HEK293 (cell line): ENCODE results near the gene PPARA.

Source experiments
- CTCF ChIA-PET: fragments of 350-600 bp; formaldehyde crosslinking; extraction: SDS; loops from one replicate; lab custom pipeline; 2021; ENCODE audit warnings: antibody characterized with exemption; lab: Yijun Ruan, JAX
- POLR2A ChIA-PET: fragments of 300-600 bp; formaldehyde crosslinking; extraction: SDS; loops from one replicate; lab custom pipeline; 2020; ENCODE audit warnings: antibody characterized with exemption, inconsistent platforms; lab: Yijun Ruan, JAX
- H3K27ac ChIP-seq: fragments of 200-500 bp; sonication (Bioruptor generic); 2 replicates; pipeline ENCODE4 v1.5.1; 2014; ENCODE audit warnings: low read depth, low read length, control low read depth, inconsistent platforms; ENCODE audit errors: extremely low read depth
- H3K36me3 ChIP-seq, 2 experiments: fragments of 200-500 bp in 1 of 2; sonication (Bioruptor generic) in 1 of 2; 1 replicate in 1 of 2; 2 replicates in 1 of 2; pipeline ENCODE4 v1.5.1; 2014 to 2017; ENCODE audit warnings: inconsistent platforms in 2 of 2, low read length in 2 of 2; ENCODE audit not compliant: control insufficient read depth in 2 of 2, insufficient read depth in 1 of 2
- H3K4me1 ChIP-seq: fragments of 200-500 bp; sonication (Bioruptor generic); 2 replicates; pipeline ENCODE4 v1.5.1; 2014; ENCODE audit warnings: mild to moderate bottlenecking, low read length, inconsistent platforms; ENCODE audit not compliant: control insufficient read depth, insufficient read depth
- H3K4me3 ChIP-seq: 2 replicates; pipeline ENCODE4 v1.5.1; 2011; ENCODE audit warnings: low read depth, mild to moderate bottlenecking, control low read depth, low read length, moderate library complexity
- H3K9me3 ChIP-seq: fragments of 200-500 bp; sonication (Bioruptor generic); 2 replicates; pipeline ENCODE4 v1.5.1; 2014; ENCODE audit warnings: low read depth, low read length, inconsistent platforms; ENCODE audit not compliant: control insufficient read depth, insufficient read depth
- ATF2 ChIP-seq: fragments of 450-650 bp; formaldehyde crosslinking; IDR thresholded peaks from 2 replicates; pipeline ENCODE4 v1.5.1; 2016; ENCODE audit warnings: missing biosample characterization, missing genetic modification characterization, low read depth
- ELK4 ChIP-seq: IDR thresholded peaks from 2 replicates; pipeline ENCODE4 v1.6.1; 2011; ENCODE audit warnings: mild to moderate bottlenecking, low read depth, low read length, borderline replicate concordance
- GLI2 ChIP-seq: fragments of 450-650 bp; formaldehyde crosslinking; IDR thresholded peaks from 2 replicates; pipeline ENCODE4; 2017; ENCODE audit warnings: missing biosample characterization, missing genetic modification characterization, low read depth, borderline replicate concordance
- HIC1 ChIP-seq: fragments of 450-650 bp; formaldehyde crosslinking; IDR thresholded peaks from 2 replicates; pipeline ENCODE4 v1.5.1; 2016; ENCODE audit warnings: missing biosample characterization, missing genetic modification characterization
- KLF16 ChIP-seq: fragments of 450-650 bp; formaldehyde crosslinking; IDR thresholded peaks from 2 replicates; pipeline ENCODE4 v1.5.1; 2017; ENCODE audit warnings: missing biosample characterization, missing genetic modification characterization
- MYNN ChIP-seq: fragments of 450-650 bp; formaldehyde crosslinking; IDR thresholded peaks from 2 replicates; pipeline ENCODE4 v1.5.1; 2016; ENCODE audit warnings: missing biosample characterization, missing genetic modification characterization, borderline replicate concordance
- ZBTB49 ChIP-seq: fragments of 450-650 bp; formaldehyde crosslinking; IDR thresholded peaks from 2 replicates; pipeline ENCODE4 v1.5.1; 2016; ENCODE audit warnings: missing biosample characterization, missing genetic modification characterization, low read depth
- ZBTB6 ChIP-seq: fragments of 450-650 bp; formaldehyde crosslinking; IDR thresholded peaks from 2 replicates; pipeline ENCODE4 v1.5.1; 2017; ENCODE audit warnings: missing biosample characterization, missing genetic modification characterization
- ZBTB8A ChIP-seq: fragments of 450-650 bp; formaldehyde crosslinking; IDR thresholded peaks from 2 replicates; pipeline ENCODE4 v1.5.1; 2016; ENCODE audit warnings: missing biosample characterization, missing genetic modification characterization
- ZFP41 ChIP-seq: fragments of 450-650 bp; formaldehyde crosslinking; IDR thresholded peaks from 2 replicates; pipeline ENCODE4 v1.5.1; 2016; ENCODE audit warnings: missing biosample characterization, missing genetic modification characterization, borderline replicate concordance
- ZNF121 ChIP-seq: fragments of 450-650 bp; formaldehyde crosslinking; IDR thresholded peaks from 2 replicates; pipeline ENCODE4 v1.5.1; 2016; ENCODE audit warnings: missing biosample characterization, missing genetic modification characterization
- ZNF214 ChIP-seq: fragments of 450-650 bp; formaldehyde crosslinking; IDR thresholded peaks from 2 replicates; pipeline ENCODE4 v1.5.1; 2017; ENCODE audit warnings: missing biosample characterization, mild to moderate bottlenecking, missing genetic modification characterization, borderline replicate concordance
- ZNF223 ChIP-seq: fragments of 450-650 bp; formaldehyde crosslinking; IDR thresholded peaks from 2 replicates; pipeline ENCODE4 v1.5.1; 2016; ENCODE audit warnings: missing biosample characterization, missing genetic modification characterization
- ZNF239 ChIP-seq: fragments of 450-650 bp; formaldehyde crosslinking; IDR thresholded peaks from 2 replicates; pipeline ENCODE4 v1.5.1; 2016; ENCODE audit warnings: missing biosample characterization, missing genetic modification characterization
- ZNF366 ChIP-seq: fragments of 450-650 bp; formaldehyde crosslinking; conservative IDR thresholded peaks from 2 replicates; pipeline ENCODE4 v1.5.1; 2016; ENCODE audit warnings: missing biosample characterization, missing genetic modification characterization
- ZNF404 ChIP-seq: fragments of 450-650 bp; formaldehyde crosslinking; IDR thresholded peaks from 2 replicates; pipeline ENCODE4 v1.5.1; 2017; ENCODE audit warnings: missing biosample characterization, missing genetic modification characterization
- ZNF510 ChIP-seq: fragments of 450-650 bp; formaldehyde crosslinking; IDR thresholded peaks from 2 replicates; pipeline ENCODE4 v1.5.1; 2018; ENCODE audit warnings: mild to moderate bottlenecking, missing genetic modification characterization, missing biosample characterization; ENCODE audit not compliant: insufficient replicate concordance
- ZNF660 ChIP-seq: fragments of 450-650 bp; IDR thresholded peaks from 2 replicates; pipeline ENCODE4 v1.5.1; 2018; ENCODE audit warnings: missing biosample characterization, mild to moderate bottlenecking, missing genetic modification characterization
- ZNF704 ChIP-seq: fragments of 450-650 bp; formaldehyde crosslinking; IDR thresholded peaks from 2 replicates; pipeline ENCODE4 v1.5.1; 2016; ENCODE audit warnings: missing biosample characterization, missing genetic modification characterization
- ZNF843 ChIP-seq: fragments of 450-650 bp; formaldehyde crosslinking; IDR thresholded peaks from 2 replicates; pipeline ENCODE4 v1.5.1; 2016; ENCODE audit warnings: missing biosample characterization, missing genetic modification characterization
- TF ChIP-seq, protein P1 (sequence below): fragments of 450-650 bp; formaldehyde crosslinking; IDR thresholded peaks from 2 replicates; pipeline ENCODE4 v1.5.1; 2016; ENCODE audit warnings: missing biosample characterization, missing genetic modification characterization

PPARA gene

GRCh38 chr22:46176508-46177003 is 26.2 kb downstream of the PPARA start:
- H3K36me3 ChIP-seq, result peaks cover 3 to 26% of the 10 kb centered on the region in 2 experiments; a peak in 2 of 3 replicates
- ChIA-PET CTCF (no interaction called here), POLR2A (no interaction called here)
- no peak overlapping the region for H3K4me3 ChIP-seq
- no peaks in the 10 kb centered on the region; the same call in 1 of the 2 replicates for H3K4me1 ChIP-seq
- TF ChIP-seq ZNF660 (tag by site-specific recombination), result no peak
- no peaks in the 10 kb centered on the region for H3K9me3 ChIP-seq
- H3K27ac ChIP-seq, result no peak overlapping the region

DNA sequence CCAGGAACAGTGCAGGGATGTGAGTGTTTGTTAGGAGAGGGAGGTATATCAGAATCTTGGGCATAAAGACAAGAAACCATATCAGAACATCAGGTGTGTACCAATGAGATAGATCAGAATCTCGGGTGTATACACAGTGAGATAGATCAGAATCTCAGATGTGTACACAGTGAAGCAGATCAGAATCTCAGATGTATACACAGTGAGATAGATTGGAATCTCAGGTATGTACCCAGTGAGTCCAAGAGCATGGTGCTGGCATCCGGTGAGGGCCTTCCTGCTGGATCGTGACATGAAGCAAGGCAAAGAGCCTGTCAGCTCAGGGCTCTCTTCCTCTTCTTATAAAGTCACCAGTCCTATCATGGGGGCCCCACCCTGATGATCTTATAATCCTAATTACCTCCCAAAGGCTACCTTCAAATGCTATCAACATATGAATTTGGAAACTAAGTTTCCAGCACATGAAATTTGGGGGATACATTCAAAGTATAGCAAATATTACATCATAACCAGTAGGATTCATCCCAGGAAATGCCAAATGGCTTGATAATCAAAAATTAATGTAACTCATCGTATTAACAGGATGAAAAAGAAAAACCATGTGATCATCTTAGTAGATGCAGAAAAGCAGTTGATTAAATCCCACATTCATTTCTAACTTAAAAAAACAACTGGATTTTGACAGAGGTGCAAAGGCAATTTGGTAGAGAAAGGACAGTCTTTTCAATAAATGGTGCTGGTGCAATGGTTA is 28.6 kb downstream of the PPARA start:
- CTCF ChIA-PET, result no interaction called here
- Histone ChIP-seq H3K4me1 (no peaks in the 10 kb centered on the region), H3K36me3 (peaks cover 3 to 31% of the 10 kb centered on the region in 2 experiments; a peak in 2 of 3 replicates), H3K4me3 (no peak overlapping the region), H3K9me3 (no peaks in the 10 kb centered on the region), H3K27ac (no peak overlapping the region)
- POLR2A ChIA-PET, result no interaction called here
- TF ChIP-seq MYNN (tag by site-specific recombination) (no peak), ZBTB49 (tag by site-specific recombination) (no peak), HIC1 (no peak), ZBTB8A (tag by site-specific recombination) (no peak), ZNF214 (tag by site-specific recombination) (no peak), KLF16 (tag by site-specific recombination) (no peak), ZNF239 (tag by site-specific recombination) (no peak), ZNF843 (no peak), GLI2 (tag by site-specific recombination) (no peak), ZFP41 (tag by site-specific recombination) (no peak), ZNF223 (tag by site-specific recombination) (no peak), ZNF510 (tag by site-specific recombination) (no peak), ZNF704 (tag by site-specific recombination) (no peak), ZBTB6 (tag by site-specific recombination) (no peak), ELK4 (no peak), ZNF121 (tag by site-specific recombination) (no peak), ZNF366 (tag by site-specific recombination) (no peak), ATF2 (tag by site-specific recombination) (no peak), ZNF404 (no peak)
- TF ChIP-seq, protein P1, sequence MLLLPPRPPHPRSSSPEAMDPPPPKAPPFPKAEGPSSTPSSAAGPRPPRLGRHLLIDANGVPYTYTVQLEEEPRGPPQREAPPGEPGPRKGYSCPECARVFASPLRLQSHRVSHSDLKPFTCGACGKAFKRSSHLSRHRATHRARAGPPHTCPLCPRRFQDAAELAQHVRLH, result no peak
